ENCODE data around the gene NPLOC4. TPM values are rescaled to one million over a fixed set of nuclear protein-coding genes. Genes with fewer than 3 reads are reported as not detected.

Gene NPLOC4
- polyA plus RNA-seq, 3 donors = 51.7 to 55.7 (median 52.5) TPM

DNA sequence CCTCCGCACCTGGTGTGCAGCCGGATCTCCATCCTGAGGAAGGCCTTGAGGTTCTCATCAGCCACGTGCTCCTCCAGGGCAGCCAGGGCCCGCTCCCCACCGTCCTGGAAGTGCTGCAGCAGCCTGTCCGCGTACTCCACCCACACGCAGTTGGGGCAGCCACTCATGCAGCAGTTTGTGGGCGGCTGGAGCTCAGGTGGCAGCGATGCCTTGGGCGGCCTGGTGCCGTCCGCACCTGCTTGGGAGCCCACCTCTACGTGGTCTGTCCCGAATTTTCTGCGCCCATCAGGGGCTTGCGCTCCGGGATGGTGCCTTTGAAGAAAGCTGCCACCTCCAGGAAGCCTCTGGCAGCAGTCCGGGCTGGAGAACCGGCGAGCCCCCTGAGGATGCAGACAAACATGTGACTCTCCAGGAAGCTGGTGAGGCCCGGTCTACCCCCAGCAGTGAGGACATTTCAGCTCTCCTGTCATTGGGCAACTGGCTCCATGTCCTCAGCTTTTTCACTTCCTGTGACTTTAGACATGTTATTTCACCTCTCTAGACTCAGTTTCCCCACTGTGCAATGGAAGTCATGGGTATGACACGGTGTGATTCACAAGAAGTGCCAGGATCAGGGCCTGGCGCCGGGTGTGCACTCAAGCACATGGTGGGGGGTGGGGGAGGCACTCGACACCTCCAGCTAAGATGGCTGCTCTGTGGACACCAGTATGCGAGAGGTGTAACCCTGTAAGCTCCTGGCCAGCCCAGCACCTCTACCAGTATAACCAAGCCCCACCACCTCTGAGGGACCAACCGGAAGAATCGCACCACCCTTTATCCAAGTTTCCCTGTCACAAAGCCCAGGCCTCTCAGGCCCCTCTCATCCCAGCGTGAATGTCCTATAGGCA, 28.5 kb upstream of the NPLOC4 start:
- DNase-seq (ENCODE audit: low read depth in 3 of 3, low spot score in 2 of 3) = no peak

DNA sequence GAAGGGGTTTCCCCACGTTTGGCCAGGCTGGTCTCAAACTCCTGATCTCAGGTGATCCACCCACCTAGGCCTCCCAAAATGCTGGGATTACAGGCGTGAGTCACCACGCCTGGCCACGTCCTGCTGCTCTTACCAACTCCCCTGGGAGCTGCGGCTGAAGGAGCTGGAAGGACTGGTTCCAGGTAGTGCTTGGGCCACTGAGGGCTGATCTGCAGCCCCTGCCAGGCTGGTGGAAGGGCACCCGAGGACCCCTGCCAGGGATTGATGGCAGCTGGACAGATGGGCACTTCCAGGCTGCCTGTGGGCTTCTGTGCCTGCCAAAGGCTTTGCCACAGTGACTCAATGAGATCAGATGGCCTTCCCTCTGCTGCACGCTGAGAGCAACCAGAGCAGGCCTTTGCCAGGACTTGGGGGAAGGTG, 27.1 kb upstream of the NPLOC4 start:
- no peak for DNase-seq (ENCODE audit: low read depth in 3 of 3, low spot score in 2 of 3)

DNA sequence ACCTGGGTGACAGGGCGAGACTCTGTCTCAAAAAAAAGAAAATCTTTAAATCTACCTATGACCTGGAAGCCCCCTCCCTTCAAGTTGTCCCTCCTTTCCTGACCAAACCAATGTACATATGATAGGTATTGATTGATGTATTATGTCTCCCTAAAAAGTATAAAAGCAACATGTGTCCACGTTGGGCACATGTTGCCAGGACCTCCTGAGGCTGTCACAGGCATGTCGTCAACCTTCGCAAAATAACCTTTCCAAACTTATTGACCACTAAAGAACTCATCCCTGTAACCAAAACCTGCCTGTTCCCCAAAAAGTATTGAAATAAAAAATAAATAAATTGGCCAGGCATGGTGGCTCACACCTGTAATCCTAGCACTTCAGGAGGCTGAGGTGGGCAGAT, 25.1 kb upstream of the NPLOC4 start:
- no peak for DNase-seq (ENCODE audit: low read depth in 3 of 3, low spot score in 2 of 3)

DNA sequence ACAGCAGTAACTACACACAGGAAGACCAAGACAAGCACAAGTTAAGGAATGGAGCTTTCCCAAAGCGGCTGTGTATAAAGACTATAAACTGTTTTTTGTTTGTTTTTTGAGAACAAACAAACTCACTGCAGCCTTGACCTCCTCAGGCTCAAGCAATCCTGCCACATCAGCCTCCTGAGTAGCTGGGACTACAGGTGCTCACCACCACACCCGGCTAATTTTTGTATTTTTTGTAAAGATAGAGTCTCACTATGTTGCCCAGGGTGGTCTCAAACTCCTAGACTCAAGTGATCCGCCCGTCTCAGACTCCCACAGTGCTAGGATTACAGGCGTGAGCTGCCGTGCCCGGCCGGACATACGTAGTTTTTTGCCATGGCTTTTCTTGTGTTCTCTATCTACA, 23.5 kb upstream of the NPLOC4 start:
- DNase-seq (ENCODE audit: low read depth in 3 of 3, low spot score in 2 of 3) = no peak

DNA sequence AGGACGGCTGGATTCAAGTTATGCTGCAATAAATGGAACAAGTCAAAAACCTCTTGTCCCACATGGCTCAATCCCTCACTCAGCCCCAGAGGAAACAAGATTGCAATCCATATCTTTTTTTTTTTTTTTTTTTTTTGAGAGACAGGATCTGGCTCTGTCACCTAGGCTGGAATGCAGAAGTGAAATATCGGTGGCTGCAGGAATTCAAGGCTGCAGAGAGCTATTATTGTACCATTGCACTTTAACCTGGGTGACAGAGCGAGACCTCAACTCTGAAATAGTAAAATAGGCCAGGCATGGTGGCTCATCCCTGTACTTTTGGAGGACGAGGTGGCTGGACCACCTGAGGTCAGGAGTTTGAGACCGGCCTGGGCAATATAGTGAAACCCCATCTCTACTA, 22.1 kb upstream of the NPLOC4 start:
- no peak for DNase-seq (ENCODE audit: low read depth in 3 of 3, low spot score in 2 of 3)

DNA sequence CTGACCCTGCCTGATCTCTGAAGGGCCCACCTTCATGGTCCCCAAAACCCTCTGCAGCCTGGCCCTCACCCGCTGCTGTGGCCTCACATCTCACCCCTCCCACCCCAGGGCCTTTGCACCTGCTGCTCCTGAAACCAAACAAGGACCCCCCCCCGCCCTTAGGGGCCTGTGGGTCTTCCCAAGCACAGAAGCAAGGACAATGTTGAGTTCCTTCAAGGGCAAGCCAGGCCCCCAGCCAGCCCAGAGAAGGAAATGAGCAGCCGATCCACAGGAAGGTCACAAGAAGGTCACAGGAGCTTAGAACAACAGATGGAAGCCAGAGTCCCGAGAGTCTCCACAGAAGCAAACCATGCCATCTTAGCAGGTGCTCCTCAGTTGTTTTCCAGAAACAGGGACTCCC, 19.9 kb upstream of the NPLOC4 start:
- no peak for DNase-seq (ENCODE audit: low read depth in 3 of 3, low spot score in 2 of 3)

DNA sequence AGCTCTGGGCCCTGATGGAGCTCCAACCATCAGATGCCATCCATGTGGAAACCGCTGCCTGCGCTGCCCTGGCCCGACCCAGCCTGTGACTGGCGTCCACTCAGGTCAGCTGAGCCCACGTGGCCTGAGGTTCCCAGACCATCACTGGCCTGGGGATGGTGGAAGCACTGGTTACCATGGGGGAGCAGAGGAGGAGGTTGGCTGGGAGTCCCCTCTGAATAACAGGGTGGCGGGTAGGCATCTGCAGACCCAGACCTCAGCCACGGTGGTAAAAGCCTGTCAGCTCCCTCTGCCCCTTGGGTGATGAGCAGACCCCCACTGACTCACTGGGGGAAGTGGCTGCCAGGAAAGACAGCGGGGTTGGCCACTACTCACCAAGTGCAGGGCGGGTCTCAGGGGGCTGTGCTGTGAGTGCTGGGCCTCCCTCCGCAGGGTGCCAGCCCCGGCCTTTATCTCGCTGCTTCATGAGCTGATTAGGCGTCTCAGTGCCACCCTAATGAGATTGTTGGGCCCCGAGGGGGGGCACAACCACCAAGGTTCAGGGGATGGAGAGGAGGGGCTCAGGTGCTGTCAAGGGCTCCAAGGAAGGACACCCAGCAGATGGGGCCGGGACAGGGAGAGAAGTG, 19.3 kb upstream of the NPLOC4 start, which contains the start of gene PDE6G:
Gene PDE6G (minus strand): TSS at position 425 of the 626 bp plus-strand sequence. CDS start 3,237 bp downstream, outside the sequence.
- DNase-seq (ENCODE audit: low read depth in 3 of 3, low spot score in 2 of 3) = no peak

DNA sequence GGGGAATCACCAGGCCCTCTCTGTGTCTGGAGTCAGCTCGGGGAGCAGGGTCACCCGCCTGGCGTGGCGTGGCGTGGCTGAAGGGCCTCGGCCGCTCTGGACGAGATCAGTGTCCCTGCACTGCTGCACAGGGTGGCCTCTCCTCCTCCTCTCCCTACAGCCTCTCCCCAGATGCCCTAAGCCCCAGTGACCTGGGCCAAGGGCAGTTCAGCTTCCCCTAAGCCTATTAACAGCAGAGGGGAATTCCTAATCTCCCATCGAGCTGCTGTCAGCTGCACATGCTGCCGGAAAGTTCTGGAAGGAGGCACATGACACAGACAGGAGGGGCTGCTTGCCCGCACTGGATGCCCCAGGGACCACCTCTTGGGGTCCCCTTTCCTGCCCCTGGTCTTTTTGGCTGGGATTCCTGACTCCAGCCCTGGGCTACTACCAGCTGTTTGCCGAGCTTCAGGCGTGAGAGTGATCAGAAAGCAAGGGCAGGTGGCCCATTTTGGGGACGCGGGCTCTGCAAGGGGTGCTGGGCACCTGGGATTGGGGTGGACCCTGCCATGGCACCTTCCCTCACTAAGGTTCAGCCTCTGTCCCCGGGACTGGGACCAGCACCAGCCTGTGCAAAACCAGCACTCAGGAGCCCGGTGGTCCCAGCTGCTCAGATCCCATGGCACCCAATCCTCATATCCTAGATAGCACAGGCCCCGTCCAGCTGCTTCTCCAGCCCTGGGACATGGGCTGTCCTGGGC, 18.6 kb upstream of the NPLOC4 start:
- DNase-seq (ENCODE audit: low read depth in 3 of 3, low spot score in 2 of 3) = no peak

DNA sequence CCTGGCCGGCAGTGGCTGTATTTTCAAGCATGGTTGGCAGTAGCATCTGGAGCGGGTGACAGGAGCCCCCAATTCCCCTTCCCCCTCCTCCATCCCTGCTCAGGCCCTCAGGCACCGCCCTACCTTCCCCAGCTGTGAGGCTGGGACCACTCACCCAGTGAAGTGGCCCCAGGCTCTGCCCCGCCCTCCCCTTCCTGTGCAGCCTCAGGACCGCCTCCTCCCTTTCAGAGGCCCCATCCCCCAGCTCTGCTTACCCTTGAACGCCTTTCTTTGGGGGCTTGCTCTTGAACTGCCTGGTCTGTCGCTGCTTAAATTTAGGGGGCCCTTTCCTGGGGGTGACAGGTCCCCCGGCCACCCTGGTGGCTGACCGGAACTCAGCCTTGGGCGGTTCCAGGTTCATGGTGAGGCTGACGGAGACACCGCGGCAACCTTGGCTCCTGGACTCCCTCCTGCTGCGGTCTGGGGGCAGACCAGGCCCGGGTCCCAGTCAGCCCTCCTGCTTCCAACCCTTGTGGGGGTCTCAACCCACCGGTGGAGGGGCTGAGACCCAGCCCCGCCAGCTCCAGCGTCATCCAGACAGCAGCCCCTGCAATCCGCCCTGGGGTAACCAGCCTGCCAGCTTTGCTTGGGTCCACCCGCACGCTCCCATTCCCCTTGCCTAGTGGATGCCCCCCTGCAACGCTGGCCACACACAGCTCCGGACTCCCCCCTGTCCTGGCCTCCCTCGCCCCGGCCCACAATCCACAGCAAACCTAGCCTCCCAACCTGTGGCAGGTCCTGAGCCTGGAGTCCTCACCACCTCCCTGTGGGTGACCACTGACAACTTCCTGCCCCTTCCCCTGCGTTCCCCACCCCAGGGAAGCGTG, 16.2 kb upstream of the NPLOC4 start:
- no peak for DNase-seq (ENCODE audit: low read depth in 3 of 3, low spot score in 2 of 3)

DNA sequence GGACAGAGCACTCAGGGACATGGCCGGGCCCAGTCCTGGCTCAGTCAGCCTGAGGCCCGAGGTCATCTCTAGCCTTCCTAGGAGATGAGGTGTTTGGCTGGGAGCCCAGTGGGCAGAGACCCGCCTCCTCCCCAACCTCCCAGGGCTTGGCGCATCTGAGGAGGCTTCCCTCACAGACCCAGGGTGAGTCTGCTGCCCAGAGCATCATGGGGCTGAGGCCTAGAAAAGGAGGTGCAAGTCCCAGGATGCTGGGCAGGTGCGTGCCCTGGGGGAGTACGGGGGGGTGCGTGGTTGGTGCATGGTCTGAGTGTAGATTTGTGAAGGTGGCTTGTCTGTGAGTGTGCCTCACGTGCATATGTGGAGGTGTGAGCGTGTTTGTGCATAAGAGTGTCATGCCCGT, 14.8 kb upstream of the NPLOC4 start:
- no peak for DNase-seq (ENCODE audit: low read depth in 3 of 3, low spot score in 2 of 3)

DNA sequence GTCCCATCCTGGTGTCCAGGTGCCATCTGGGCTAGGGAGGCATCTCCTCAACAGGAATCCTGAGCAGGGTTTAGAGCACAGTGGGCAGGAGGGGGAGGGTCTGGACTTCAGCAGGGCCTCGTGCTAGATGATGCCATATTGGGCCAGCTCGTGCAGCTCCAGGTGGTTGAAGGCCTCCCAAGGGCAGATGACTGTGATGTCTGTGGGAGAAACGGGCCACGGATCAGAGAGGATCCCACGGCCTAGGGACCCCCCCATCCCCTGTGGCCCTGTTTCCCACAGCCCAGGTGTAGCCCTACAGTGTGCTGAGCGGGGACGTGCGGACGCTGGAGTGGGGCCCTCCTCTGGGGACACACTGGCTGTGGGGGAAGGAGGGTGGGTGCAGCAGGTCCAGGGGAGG, 14.0 kb upstream of the NPLOC4 start:
- no peak for DNase-seq (ENCODE audit: low read depth in 3 of 3, low spot score in 2 of 3)

DNA sequence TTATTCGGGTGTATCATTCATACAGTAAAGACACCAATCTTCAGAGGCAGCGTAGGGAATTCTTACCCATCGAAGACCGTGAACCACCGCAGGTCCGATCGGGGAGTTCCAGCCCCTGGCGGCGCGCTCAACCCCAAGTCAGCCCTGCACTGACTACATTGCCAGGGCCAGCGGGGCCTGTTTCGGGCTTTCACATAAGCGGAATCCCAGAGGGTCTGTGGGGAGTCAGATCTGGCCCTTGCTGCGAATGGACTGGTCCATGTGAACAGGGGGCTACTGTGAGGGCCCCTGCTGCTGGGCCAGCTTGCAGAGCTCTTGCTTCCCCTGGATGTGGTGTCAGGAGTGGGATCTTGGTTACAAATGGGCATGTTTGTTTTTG, 11.8 kb upstream of the NPLOC4 start:
- DNase-seq (ENCODE audit: low read depth in 3 of 3, low spot score in 2 of 3) = no peak

DNA sequence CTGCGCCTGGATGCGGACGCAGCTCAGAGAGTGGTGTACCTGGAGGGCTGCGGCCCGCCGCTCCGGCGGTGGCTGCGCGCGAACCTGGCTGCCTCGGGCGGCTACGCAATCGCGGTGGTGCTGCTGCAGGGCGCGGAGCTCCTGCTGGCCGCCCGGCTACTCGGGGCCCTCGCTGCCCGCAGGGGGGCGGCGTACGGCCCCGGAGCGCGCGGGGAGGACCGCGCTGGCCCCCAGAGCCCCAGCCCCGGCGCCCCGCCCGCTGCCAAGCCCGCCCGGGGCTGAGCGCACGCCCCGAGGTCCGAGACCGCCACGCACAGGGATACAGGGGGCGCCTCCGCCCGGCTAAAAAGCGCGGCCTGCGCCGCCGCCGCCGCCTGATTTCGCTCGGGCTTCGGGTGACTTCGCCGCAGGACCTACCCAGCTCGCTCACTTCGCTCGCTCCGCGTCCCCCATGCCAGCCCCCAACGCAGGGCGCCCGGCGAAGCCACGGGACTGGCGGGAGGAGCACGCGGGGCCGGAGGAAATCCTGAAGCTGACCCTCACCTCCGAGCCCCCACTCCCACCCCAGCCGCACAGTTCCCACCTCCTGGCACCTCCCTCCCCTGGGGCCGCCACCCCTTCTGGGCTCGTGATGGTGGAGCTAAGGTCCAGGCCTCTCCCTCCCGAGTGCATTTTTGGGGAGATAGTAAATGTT, 11.2 kb upstream of the NPLOC4 start:
- DNase-seq (ENCODE audit: low read depth in 3 of 3, low spot score in 2 of 3) = no peak

DNA sequence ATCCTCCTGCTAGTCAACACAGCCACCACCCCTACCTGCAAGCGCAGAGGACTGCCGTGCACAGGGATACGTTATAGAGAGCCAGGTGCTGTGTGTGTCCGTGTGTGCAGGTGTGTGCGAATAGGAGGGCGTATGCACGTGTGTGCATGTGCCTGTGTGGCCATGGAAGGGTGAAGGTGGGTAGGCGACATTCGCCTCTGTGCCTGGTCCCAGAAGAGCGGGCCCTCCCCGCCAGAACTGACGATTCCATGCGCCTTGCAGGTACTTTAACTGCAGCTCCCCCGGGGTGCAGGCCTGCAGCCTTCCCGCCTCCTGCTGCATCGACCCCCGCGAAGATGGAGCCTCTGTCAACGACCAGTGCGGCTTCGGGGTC, 10.7 kb upstream of the NPLOC4 start:
- DNase-seq (ENCODE audit: low read depth in 3 of 3, low spot score in 2 of 3) = no peak

DNA sequence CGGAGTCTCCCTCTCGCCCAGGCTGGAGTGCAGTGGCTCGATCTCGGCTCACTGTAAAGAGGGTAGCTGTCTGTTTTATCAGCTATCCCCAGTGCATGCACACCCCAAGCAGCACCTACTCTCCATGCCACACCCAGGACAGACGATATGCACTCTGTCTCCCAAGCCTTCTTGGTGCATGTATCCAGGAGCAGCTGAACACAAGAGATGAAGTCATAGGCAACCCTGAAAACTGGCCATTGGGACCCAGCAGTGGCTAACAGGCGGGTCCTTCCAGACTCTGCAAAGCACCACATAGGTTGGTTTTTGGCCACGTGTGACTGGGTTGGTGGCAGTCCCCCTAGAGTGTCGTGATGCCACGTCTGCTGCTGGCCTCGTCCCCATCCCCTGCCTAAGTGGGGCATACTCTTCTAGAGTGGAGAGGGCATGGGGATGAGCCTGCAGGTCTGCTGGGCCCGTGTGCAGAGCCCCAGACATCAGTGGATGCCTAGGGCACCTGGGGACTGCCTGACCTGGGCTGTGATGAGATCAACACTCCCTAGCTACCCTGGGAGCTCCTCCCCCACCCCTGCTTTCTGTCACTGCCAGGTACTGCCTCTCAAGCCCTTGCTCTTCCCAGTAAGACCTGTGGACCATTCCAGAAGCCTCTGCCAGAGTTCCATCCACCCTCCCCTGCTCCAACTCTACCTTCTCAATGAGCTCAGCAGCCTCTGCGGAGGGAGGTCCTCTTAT, 10.1 kb upstream of the NPLOC4 start:
- no peak for DNase-seq (ENCODE audit: low read depth in 3 of 3, low spot score in 2 of 3)

DNA sequence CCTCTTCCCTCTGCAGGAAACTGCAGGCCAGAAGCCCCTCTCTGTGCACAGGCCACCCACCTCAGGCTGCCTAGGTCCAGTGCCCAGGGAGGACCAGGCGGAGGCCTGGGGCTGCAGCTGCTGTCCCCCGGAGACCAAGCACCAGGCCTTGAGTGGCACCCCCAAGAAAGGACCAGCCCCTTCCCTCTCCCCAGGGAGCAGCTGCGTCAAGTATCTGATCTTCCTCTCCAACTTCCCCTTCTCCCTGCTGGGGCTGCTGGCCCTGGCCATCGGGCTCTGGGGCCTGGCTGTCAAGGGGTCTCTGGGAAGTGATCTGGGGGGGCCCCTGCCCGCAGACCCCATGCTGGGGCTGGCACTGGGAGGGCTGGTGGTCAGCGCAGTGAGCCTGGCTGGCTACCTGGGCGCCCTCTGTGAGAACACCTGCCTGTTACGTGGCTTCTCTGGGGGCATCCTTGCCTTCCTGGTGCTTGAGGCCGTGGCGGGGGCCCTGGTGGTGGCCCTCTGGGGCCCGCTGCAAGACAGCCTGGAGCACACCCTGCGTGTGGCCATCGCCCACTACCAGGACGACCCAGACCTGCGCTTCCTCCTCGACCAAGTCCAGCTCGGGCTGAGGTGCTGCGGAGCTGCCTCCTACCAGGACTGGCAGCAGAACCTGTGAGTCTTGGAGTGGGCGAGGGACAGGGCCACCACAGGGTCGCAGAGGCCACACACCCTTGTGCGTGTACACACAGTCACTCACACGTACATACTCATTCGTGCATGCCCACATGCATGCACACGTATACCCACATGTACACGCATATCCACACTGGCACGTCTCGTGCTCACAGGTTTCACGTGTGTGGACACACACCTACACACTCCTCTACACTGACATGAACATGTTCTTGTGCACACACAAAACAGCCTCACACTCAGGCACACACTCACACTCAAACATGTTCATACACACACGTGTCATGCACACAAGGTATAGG, 8.4 kb upstream of the NPLOC4 start:
- no peak for DNase-seq (ENCODE audit: low read depth in 3 of 3, low spot score in 2 of 3)

DNA sequence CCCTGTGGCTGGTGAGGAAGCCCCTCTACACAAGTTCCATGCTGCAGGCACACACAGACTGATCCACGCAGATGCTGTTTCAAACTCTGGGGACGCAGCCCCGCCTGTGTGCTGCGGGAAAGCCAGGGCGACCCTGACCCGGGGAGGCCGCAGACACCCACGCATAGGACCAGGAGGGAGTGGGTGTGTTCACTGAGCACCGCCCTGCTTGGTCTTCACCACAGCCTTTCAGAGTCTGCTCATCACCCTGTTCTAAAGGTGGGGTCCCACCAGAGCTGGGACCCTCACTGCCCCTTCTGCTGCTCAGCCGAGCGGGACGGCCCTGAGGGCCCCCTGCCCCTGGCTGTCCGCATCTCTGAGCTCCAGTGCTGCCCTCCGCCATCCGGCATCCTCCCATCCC, 7.6 kb upstream of the NPLOC4 start:
- DNase-seq (ENCODE audit: low read depth in 3 of 3, low spot score in 2 of 3) = no peak

DNA sequence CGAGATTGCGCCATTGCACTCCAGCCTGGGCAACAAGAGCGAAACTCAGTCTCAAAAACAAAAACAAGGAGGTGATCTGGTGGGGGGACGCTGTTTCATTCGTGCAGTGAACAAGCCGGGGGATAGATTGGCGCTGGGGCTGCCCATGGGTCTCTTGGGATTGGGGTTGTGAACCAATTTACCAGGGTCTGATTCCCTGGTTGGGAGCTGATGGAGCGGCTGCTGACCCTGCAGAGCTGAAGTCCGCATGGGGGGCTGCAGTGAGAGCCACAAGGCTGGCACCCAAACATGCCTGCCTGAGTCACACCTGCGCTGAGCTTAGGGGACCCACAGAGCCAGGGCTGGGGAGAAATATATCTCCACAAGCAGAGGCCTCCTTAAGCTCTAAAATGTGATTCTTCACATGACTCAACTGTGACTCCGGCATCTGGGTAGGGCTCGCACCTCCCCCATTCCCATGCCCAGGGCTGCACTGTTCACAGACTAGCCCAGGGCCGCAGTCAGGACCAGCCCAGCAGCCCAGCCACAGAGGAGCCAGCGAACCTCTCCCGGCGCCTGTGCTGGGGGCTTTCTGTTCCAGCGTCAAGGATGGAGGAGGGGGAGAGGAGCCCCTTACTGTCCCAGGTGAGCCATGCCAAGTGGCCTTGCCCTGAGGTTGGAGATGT, 5.0 kb upstream of the NPLOC4 start:
- no peak for DNase-seq (ENCODE audit: low read depth in 3 of 3, low spot score in 2 of 3)

Measured in right renal cortex interstitium (tissue), 3 donors.